Right ventricle myocardium inferior (tissue), 1 donor: ENCODE data around the gene GPHA2. TPM values are rescaled to one million over a fixed set of nuclear protein-coding genes. Genes with fewer than 3 reads are reported as not detected.

Experiments used
- ATAC-seq: fragments of 200-7000 bp; cut with Tn5 transposase; one replicate; pipeline ENCODE4 v1.9.1; 2020; ENCODE audit warnings: mild to moderate bottlenecking, moderate library complexity
- DNase-seq: peaks from one replicate; pipeline ENCODE4 v3.0.0; 2021; ENCODE audit errors: missing footprints
- intact Hi-C: fragments of 100-400 bp; cut with DNase I; formaldehyde crosslinking; loops from one replicate; pipeline ENCODE4 v1.11.0; 2022
- total RNA-seq: library from RNA; stranded (reverse); fragmentation: NEBNext Ultra II Directional; extraction: Animal tissue kit (Norgen Biotek cat#: 25700); gene quantifications from one replicate; pipeline ENCODE4 v1.2.1, GENCODE V29; 2021
- donor health status: DM: no; HTN: yes; CAD: no; lungs with severe emphysema.

Gene GPHA2
- total RNA-seq, 1 donor from 2014 or later, result not detected

GRCh38 chr11:64897381-64898075, 38.2 kb downstream of the GPHA2 start:
- intact Hi-C loops, result no loop called here
- ATAC-seq (no peak), DNase-seq (no peak)

- intact Hi-C loops, result no loop called here
- ATAC-seq, result no peak
- DNase-seq, result no peak
These were observed 39.2 kb downstream of the GPHA2 start for GRCh38 chr11:64896448-64897022.

- intact Hi-C loops, result loop anchor here (1.0 kb wide), 1 partner anchor 48 kb away; no protein-coding TSS in a partner anchor
- peak; percentile 6 for ATAC-seq
- no peak for DNase-seq
These were observed 40.8 kb downstream of the GPHA2 start for GRCh38 chr11:64894812-64895452.

GRCh38 chr11:64894070-64894811, 41.5 kb downstream of the GPHA2 start:
- intact Hi-C loops, result loop anchor here (1.0 kb wide), 1 partner anchor 47 kb away; no protein-coding TSS in a partner anchor
- DNase-seq (peak; percentile 94), ATAC-seq (peak; percentile 86)

GRCh38 chr11:64893194-64894069, 42.3 kb downstream of the GPHA2 start:
- DNase-seq (no peak), ATAC-seq (no peak)
- intact Hi-C loops, result loop anchor here (1.0 kb wide), 1 partner anchor 46 kb away; no protein-coding TSS in a partner anchor

- DNase-seq (no peak), ATAC-seq (no peak)
- intact Hi-C loops, result no loop called here
These were observed 42.9 kb downstream of the GPHA2 start for GRCh38 chr11:64892838-64893193.

- DNase-seq, result no peak
- ATAC-seq, result no peak
- intact Hi-C loops, result no loop called here
These were observed 43.3 kb downstream of the GPHA2 start for GRCh38 chr11:64892411-64892831.

GRCh38 chr11:64891880-64892279, 43.8 kb downstream of the GPHA2 start:
- DNase-seq, result no peak

GRCh38 chr11:64891215-64891848, 44.4 kb downstream of the GPHA2 start:
- ATAC-seq, result no peak
- intact Hi-C loops, result no loop called here
- no peak for DNase-seq

More at GRCh38 chr11:64891880-64892279, 43.8 kb downstream of the GPHA2 start:
- ATAC-seq, result no peak
- intact Hi-C loops, result no loop called here

GRCh38 chr11:64890522-64890939, 45.2 kb downstream of the GPHA2 start:
- no peak for DNase-seq
- intact Hi-C loops, result loop anchor here (1.0 kb wide), 1 partner anchor 43 kb away; no protein-coding TSS in a partner anchor
- ATAC-seq, result no peak

GRCh38 chr11:64888729-64889511, 46.8 kb downstream of the GPHA2 start:
- ATAC-seq (no peak), DNase-seq (no peak)
- intact Hi-C loops, result no loop called here

GRCh38 chr11:64888406-64888728, 47.3 kb downstream of the GPHA2 start:
- intact Hi-C loops, result no loop called here
- ATAC-seq, result no peak
- no peak for DNase-seq

GRCh38 chr11:64887757-64888405, 47.8 kb downstream of the GPHA2 start:
- DNase-seq, result peak; percentile 95
- intact Hi-C loops, result no loop called here
- ATAC-seq, result peak; percentile 94

- ATAC-seq (no peak), DNase-seq (no peak)
- intact Hi-C loops, result no loop called here
These were observed 48.4 kb downstream of the GPHA2 start for GRCh38 chr11:64887234-64887756.

- ATAC-seq, result no peak
- no peak for DNase-seq
- intact Hi-C loops, result no loop called here
These were observed 50.1 kb downstream of the GPHA2 start for GRCh38 chr11:64885367-64886286.
